Panc1 (cell line): ENCODE measurements around the gene APLNR. TPM values are rescaled to one million over a fixed set of nuclear protein-coding genes. Genes with fewer than 3 reads are reported as not detected.
A peak's percentile ranks its signal among the peaks of the same experiment; 100 is the strongest.

Experiments
- ATAC-seq: fragments of 200-7000 bp; cut with Tn5 transposase; 2 replicates; pipeline ENCODE4 v1.9.1; 2020; ENCODE audit warnings: mild to moderate bottlenecking, moderate library complexity
- BruUV-seq: library from RNA; stranded (reverse); fragments of 400-500 nt; replicated peaks from 2 replicates; lab custom pipeline; 2021; lab: Mats Ljungman, UMichigan
- CTCF ChIA-PET: fragments of 300-600 bp; sonication (Branson Sonifier 250); formaldehyde crosslinking; loops from one replicate; lab custom pipeline; 2022; ENCODE audit warnings: antibody characterized with exemption; lab: Charles Lee
- POLR2A ChIA-PET: fragments of 300-600 bp; sonication (Branson Sonifier 250); formaldehyde crosslinking; loops from one replicate; lab custom pipeline; 2022; ENCODE audit warnings: antibody characterized with exemption; lab: Charles Lee
- DNase-seq: peaks from one replicate; pipeline ENCODE4 v3.0.0-alpha.2; 2010; ENCODE audit warnings: low read depth, low spot score
- H3K27ac ChIP-seq: 2 replicates; pipeline ENCODE4 v1.5.1; 2011; ENCODE audit warnings: mild to moderate bottlenecking, low read length, inconsistent platforms
- H3K27me3 ChIP-seq: fragments of 200-500 bp; sonication (Bioruptor generic); 2 replicates; pipeline ENCODE4 v1.6.0; 2014; ENCODE audit warnings: low read length, inconsistent platforms; ENCODE audit not compliant: control insufficient read depth, insufficient read depth
- H3K36me3 ChIP-seq: fragments of 200-500 bp; sonication (Bioruptor generic); 2 replicates; pipeline ENCODE4 v1.5.1; 2014; ENCODE audit warnings: inconsistent platforms, mild to moderate bottlenecking, low read length, moderate library complexity; ENCODE audit not compliant: control insufficient read depth, insufficient read depth
- H3K4me1 ChIP-seq: 2 replicates; pipeline ENCODE4 v1.5.1; 2011; ENCODE audit warnings: inconsistent platforms, mild to moderate bottlenecking, low read length, moderate library complexity; ENCODE audit not compliant: control insufficient read depth, insufficient read depth
- H3K4me3 ChIP-seq, 2 experiments: 2 replicates each; pipeline ENCODE4 v1.5.1; 2011 to 2012; ENCODE audit warnings: low read depth in 2 of 2, low read length in 2 of 2, mild to moderate bottlenecking in 2 of 2, inconsistent platforms in 1 of 2, moderate library complexity in 1 of 2
- H3K9me3 ChIP-seq: fragments of 200-500 bp; sonication (Bioruptor generic); 2 replicates; pipeline ENCODE4 v1.5.1; 2014; ENCODE audit warnings: low read depth, mild to moderate bottlenecking, inconsistent platforms, low read length, moderate library complexity; ENCODE audit not compliant: control insufficient read depth, insufficient read depth
- POLR2AphosphoS5 ChIP-seq: IDR thresholded peaks from 2 replicates; pipeline ENCODE4 v1.6.1; 2012; ENCODE audit warnings: mild to moderate bottlenecking, low read depth, low read length, moderate library complexity
- SIN3A ChIP-seq: IDR thresholded peaks from 2 replicates; pipeline ENCODE4 v1.6.1; 2012; ENCODE audit warnings: low read depth, mild to moderate bottlenecking, low read length, moderate library complexity, borderline replicate concordance; ENCODE audit not compliant: insufficient read depth
- TCF7L2 ChIP-seq: IDR thresholded peaks from 2 replicates; pipeline ENCODE4 v1.6.1; 2011; ENCODE audit warnings: mild to moderate bottlenecking, low read depth, low read length, inconsistent platforms
- in situ Hi-C: cut with HindIII; loops from 2 replicates; pipeline ENCODE4 v1.10.0; 2016; ENCODE audit warnings: low sequenced_read_pairs, low pct_unique_long_range_greater_than_20kb
- intact Hi-C: fragments of 100-400 bp; cut with micrococcal nuclease; formaldehyde crosslinking; loops from one replicate; pipeline ENCODE4 v1.10.0; 2022; ENCODE audit not compliant: unreplicated experiment
- total RNA-seq: library from RNA; stranded (reverse); gene quantifications from one replicate; pipeline ENCODE4 v1.2.1, GENCODE V29; 2021; ENCODE audit not compliant: unreplicated experiment
- TF ChIP-seq, protein P1 (sequence below): fragments of 450-650 bp; IDR thresholded peaks from 2 replicates; pipeline ENCODE4 v1.5.1; 2017; ENCODE audit warnings: mild to moderate bottlenecking
- TF ChIP-seq, protein P2 (sequence below), 2 experiments: IDR thresholded peaks; 2 replicates each; pipeline ENCODE4 v1.6.1; 2011 to 2012; ENCODE audit warnings: low read depth in 2 of 2, control low read depth in 1 of 2, low read length in 1 of 2, mild to moderate bottlenecking in 1 of 2, moderate library complexity in 1 of 2; ENCODE audit not compliant: insufficient read depth in 1 of 2

Gene APLNR
- total RNA-seq, 1 experiment from 2014 or later: not detected

DNA sequence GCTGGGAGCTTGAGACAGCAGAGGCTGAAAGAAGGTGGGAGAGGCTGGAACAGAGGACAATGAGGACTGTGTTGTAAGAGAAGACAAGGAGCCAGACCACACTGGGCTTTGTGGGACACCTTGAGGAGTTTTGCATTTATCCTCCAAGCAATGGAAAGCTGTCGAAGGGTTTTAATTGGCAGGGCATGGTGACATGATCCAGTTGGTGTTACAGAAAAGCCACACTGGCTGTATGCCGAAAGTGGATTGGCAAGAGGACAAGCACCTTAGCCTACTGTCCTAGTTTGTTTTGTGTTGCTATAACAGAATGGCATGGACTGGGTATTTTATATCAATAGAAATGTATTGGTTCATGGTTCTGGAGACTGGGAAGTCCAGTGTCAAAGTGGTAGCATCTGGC lies 14.0 kb upstream of the APLNR start:
- in situ Hi-C loops (no loop called here), intact Hi-C loops (no loop called here)
- ChIA-PET CTCF (no interaction called here), POLR2A (no interaction called here)
- Histone ChIP-seq H3K4me3 (no peak overlapping the region), H3K27ac (no peak overlapping the region), H3K9me3 (no peaks in the 10 kb centered on the region), H3K27me3 (peaks cover 9% of the 10 kb centered on the region; the same call in 1 of the 2 replicates), H3K36me3 (no peaks in the 10 kb centered on the region), H3K4me1 (no peaks in the 10 kb centered on the region; the same call in 1 of the 2 replicates)
- no peak for DNase-seq
- TF ChIP-seq, protein P1, sequence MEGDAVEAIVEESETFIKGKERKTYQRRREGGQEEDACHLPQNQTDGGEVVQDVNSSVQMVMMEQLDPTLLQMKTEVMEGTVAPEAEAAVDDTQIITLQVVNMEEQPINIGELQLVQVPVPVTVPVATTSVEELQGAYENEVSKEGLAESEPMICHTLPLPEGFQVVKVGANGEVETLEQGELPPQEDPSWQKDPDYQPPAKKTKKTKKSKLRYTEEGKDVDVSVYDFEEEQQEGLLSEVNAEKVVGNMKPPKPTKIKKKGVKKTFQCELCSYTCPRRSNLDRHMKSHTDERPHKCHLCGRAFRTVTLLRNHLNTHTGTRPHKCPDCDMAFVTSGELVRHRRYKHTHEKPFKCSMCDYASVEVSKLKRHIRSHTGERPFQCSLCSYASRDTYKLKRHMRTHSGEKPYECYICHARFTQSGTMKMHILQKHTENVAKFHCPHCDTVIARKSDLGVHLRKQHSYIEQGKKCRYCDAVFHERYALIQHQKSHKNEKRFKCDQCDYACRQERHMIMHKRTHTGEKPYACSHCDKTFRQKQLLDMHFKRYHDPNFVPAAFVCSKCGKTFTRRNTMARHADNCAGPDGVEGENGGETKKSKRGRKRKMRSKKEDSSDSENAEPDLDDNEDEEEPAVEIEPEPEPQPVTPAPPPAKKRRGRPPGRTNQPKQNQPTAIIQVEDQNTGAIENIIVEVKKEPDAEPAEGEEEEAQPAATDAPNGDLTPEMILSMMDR: no peak
- TF ChIP-seq, protein P2, sequence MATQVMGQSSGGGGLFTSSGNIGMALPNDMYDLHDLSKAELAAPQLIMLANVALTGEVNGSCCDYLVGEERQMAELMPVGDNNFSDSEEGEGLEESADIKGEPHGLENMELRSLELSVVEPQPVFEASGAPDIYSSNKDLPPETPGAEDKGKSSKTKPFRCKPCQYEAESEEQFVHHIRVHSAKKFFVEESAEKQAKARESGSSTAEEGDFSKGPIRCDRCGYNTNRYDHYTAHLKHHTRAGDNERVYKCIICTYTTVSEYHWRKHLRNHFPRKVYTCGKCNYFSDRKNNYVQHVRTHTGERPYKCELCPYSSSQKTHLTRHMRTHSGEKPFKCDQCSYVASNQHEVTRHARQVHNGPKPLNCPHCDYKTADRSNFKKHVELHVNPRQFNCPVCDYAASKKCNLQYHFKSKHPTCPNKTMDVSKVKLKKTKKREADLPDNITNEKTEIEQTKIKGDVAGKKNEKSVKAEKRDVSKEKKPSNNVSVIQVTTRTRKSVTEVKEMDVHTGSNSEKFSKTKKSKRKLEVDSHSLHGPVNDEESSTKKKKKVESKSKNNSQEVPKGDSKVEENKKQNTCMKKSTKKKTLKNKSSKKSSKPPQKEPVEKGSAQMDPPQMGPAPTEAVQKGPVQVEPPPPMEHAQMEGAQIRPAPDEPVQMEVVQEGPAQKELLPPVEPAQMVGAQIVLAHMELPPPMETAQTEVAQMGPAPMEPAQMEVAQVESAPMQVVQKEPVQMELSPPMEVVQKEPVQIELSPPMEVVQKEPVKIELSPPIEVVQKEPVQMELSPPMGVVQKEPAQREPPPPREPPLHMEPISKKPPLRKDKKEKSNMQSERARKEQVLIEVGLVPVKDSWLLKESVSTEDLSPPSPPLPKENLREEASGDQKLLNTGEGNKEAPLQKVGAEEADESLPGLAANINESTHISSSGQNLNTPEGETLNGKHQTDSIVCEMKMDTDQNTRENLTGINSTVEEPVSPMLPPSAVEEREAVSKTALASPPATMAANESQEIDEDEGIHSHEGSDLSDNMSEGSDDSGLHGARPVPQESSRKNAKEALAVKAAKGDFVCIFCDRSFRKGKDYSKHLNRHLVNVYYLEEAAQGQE (IDR thresholded peaks at IDR 0.05; ENCODE audit: insufficient read depth in 1 of 2, low read depth in 2 of 2, low read length in 1 of 2): no peak
- TF ChIP-seq POLR2AphosphoS5 (no peak), SIN3A (no peak), TCF7L2 (no peak)
- no TSS peak for BruUV-seq
- no peak for ATAC-seq

DNA sequence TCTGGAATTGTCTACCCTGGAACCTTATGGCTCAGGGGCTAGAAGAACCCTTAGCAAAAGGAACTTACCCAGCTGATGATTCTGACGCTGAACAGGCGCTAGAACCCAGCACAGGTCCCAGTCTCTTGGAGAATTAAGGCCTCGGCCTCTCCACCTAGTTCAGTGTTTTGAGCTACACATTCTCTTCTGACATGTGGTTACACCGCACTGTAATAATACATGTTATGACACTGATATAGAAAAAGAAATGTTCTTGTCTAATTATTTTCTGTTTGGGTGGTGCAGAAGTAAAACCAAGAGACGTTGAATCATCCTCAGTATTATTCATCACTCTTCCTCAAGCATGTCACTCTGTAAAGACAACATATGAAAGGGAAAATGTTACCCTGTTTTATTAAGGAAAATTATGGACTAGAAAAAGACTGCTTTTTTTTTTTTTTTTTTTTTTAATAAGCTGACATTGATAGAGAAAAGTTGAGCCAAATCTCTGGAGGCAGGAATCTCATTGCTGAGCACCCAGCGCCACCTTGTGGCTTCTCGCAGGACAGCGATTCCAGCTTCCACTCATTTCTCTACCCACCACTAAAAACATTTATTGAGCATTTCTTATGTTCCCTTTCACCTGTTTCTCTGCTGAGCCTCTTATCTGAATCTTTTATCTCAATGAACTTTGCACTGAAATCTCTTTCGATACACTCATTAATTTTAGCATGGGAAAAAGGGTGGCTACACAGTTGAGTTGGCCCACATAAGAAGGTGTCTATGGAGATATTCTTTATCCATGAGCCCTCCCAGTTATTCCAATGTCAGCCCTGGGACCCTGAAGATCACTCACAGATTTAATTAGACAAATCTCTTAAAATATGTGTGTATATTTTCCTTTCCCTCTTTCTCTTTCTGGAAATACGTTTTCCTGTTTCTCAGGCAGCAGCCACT lies 12.6 kb upstream of the APLNR start:
- Histone ChIP-seq H3K27me3 (peaks cover 5% of the 10 kb centered on the region; the same call in 1 of the 2 replicates), H3K4me1 (no peaks in the 10 kb centered on the region; the same call in 1 of the 2 replicates), H3K9me3 (no peaks in the 10 kb centered on the region), H3K36me3 (no peaks in the 10 kb centered on the region), H3K27ac (no peak overlapping the region), H3K4me3 (no peak overlapping the region)
- ChIA-PET POLR2A (no interaction called here), CTCF (interaction anchor here (0.6 to 3.1 kb wide), 15 partner anchors 9 to 1001 kb away, joined by 3 to 34 read pairs (median 4); no protein-coding TSS in a partner anchor)
- no TSS peak for BruUV-seq
- peak; percentile 71 for ATAC-seq
- DNase-seq: peak; percentile 47
- intact Hi-C loops (loop anchor here (1.0 kb wide), 3 partner anchors 118 to 408 kb away; no protein-coding TSS in a partner anchor), in situ Hi-C loops (no loop called here)
- TF ChIP-seq POLR2AphosphoS5 (no peak), TCF7L2 (no peak), SIN3A (no peak)
- TF ChIP-seq, protein P2 (IDR thresholded peaks at IDR 0.05; ENCODE audit: insufficient read depth in 1 of 2, low read depth in 2 of 2, low read length in 1 of 2): no peak
- TF ChIP-seq, protein P1: peak; percentile 86
